GM12801 (cell line): ENCODE results near the gene POC1A.

Experiments
- TF ChIP-seq, protein P1 (sequence below): IDR thresholded peaks from one replicate; pipeline ENCODE4 v1.5.1; 2011; ENCODE audit warnings: control low read depth; ENCODE audit not compliant: insufficient read length; ENCODE audit errors: extremely low read depth

POC1A gene

DNA sequence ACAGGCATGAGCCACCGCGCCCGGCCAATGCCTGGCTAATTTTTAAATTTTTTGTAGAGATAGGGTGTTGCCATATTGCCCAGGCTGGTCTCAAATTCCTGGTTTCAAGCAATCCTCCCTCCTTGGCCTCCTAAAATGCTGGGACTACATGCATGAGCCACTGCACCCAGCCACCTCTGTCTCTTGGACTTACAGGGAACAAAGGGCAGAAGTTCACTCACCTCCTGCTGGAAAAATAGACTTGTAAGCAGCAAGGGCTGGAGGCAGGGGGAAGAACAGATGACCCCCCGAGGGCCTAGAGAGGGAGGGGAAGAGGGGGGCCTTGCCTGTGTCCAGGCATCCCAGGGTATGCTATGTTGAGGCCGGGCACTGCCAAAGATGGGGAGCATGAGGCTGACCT, 120.0 kb downstream of the POC1A start:
- TF ChIP-seq, protein P1, sequence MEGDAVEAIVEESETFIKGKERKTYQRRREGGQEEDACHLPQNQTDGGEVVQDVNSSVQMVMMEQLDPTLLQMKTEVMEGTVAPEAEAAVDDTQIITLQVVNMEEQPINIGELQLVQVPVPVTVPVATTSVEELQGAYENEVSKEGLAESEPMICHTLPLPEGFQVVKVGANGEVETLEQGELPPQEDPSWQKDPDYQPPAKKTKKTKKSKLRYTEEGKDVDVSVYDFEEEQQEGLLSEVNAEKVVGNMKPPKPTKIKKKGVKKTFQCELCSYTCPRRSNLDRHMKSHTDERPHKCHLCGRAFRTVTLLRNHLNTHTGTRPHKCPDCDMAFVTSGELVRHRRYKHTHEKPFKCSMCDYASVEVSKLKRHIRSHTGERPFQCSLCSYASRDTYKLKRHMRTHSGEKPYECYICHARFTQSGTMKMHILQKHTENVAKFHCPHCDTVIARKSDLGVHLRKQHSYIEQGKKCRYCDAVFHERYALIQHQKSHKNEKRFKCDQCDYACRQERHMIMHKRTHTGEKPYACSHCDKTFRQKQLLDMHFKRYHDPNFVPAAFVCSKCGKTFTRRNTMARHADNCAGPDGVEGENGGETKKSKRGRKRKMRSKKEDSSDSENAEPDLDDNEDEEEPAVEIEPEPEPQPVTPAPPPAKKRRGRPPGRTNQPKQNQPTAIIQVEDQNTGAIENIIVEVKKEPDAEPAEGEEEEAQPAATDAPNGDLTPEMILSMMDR, result no peak

DNA sequence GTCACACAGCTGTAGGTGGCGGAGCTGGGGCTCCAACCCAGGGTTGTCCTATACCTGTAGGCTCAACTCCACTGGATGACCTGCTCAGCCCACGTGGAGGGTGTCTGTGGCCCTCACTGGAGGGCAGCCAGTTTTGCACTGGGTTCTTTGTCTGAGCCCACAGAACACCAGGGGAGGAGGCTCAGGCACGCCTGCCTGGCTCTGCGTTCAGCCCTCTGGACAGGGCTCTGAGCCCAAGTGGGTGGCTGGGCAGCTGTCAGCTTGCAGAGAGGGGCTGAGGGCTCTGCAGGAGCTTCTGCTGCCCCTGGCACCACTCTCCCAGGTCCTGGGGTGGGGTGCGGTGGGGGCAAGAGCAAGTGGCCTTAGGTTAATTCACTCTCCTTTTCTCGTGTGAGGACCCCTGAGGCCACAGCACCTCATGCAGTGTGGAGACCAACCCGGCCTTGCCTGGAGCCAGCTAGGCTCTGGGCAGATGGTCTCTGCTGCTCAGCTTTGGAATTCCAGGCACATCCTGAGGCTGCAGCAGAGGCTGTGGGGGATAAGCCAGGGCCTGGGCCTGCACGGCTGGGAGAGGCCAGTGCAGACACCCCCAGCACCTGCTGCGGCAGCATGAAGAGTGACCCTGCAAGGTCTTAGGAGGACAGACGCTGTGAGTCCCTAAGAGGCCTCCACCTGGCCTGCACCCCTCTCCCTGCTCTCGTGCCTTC, 121.4 kb downstream of the POC1A start:
- TF ChIP-seq, protein P1, result no peak

DNA sequence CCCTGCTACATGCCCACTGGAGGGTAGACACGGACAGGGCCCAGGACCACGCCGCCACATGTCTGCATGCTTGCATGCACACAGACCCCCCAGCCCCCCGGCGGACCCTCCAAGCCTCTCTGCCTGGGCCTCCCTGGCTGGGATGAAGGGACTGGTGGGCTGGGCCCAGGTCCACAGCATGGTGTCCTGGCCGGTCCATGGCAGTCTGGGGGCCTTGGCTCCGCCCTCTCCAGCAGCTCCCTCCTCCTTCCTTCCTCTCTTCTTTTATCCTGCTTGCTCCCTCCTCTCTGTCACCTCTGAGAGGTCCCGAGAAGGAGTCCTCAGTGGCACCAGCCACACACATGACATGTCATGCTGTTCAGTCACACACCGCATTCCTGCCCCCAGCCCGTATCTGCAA, 122.3 kb downstream of the POC1A start:
- TF ChIP-seq, protein P1, result no peak

DNA sequence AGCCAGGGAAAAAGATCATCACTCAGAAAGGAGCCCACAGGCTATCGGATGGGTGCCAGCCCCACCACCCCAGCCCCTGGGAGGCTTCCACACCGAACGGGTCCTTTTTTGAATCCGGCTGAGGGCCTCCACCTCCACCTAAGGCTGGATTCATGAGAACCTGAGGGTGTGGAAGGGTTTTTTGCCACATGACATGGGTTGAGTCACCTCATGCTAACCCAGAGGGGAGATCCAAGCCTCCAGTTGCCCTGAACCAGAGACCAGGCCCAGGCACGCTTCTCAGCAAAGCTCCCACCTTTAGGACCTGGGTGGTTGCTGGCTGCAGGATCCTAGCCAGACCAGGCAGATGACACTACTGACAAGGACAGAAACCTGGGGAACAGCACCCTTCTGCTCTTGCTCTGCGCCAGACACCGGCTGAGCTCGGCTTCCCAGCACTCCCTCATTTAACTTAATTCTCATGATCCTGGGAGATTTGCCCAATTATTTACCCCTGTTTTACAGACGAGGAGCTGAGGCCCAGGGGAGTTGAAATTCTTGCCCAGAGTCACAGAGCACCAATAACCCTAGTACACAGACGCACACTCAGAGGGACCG, 123.4 kb downstream of the POC1A start:
- TF ChIP-seq, protein P1, result no peak

DNA sequence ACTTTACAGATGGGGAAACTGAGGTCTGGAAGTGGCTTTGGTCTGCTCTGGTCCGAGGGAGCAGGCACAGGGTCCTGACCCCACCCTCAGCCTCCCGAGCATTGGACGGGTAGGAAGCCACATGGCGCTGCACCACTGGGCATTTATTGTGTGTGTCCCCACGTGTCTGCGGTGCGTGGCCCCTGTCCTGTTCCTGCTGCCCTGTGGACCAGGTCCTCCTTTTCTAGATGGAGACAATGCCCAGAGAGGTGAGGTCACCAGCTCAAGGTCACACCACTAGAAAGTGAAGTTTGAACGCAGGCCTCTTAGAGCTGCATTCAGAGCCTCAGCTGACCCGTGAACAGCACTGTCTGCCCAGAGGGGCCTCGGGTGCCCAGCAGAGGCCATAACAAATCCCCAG, 124.7 kb downstream of the POC1A start:
- TF ChIP-seq, protein P1, result no peak

DNA sequence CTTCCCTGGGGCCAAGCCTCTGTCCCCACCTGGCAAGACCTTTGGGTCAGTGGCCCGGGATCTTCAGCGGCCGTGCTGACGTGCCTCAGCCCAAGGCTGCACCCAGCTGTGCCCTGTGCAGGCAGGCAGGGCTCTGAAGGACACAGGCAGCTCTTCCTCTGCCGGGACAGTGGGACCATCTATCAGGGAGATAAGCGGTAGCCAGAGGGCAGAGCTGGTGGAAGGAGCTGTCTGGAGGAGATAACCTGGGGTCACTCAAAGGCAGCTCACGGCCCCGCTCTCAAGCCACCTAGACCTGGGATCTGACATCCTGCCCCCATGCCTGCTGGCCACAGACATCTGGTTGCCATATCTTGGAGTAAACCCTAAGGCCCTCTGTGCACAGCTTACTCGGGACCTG, 125.2 kb downstream of the POC1A start:
- TF ChIP-seq, protein P1, result no peak

DNA sequence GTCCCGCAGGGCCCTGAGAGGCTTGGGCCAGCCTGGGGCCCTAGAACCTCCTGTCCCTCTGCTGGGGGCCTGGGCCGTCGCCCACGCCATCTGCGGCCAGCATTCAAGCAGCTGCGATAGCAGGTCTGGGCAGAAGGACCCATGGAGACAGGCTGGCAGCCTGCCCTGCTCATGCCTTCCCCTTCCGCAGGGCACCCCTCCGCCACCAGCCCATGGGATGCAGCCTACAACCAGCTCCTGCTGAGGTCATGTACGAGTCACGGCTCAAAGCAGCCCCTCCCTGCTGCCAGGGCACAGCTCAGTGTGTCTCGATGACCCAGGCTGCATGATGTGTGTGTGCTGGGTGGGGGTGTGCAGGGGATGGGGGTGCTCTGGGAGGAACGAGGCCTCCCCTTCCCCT, 125.7 kb downstream of the POC1A start:
- TF ChIP-seq, protein P1, result no peak
